Nephron progenitor cell (in vitro differentiated cells): ENCODE results near the gene METTL4.
A peak's percentile ranks its signal among the peaks of the same experiment; 100 is the strongest.

Source experiments
- DNase-seq: peaks from one replicate; pipeline ENCODE4 v3.0.0; 2021
- H3K27ac Mint-ChIP-seq: 2 replicates; pipeline ENCODE4 v1.8.0; 2021; ENCODE audit warnings: mild to moderate bottlenecking, moderate library complexity, mixed read lengths
- H3K27me3 Mint-ChIP-seq: 2 replicates; pipeline ENCODE4 v1.8.0; 2021; ENCODE audit warnings: mild to moderate bottlenecking, low read depth, mixed read lengths; ENCODE audit not compliant: poor library complexity
- H3K36me3 Mint-ChIP-seq: 2 replicates; pipeline ENCODE4 v1.8.0; 2021; ENCODE audit warnings: low read depth, mixed read lengths
- H3K4me1 Mint-ChIP-seq: 2 replicates; pipeline ENCODE4 v1.8.0; 2021; ENCODE audit warnings: mixed read lengths
- H3K4me3 Mint-ChIP-seq: 2 replicates; pipeline ENCODE4 v1.8.0; 2021; ENCODE audit warnings: mild to moderate bottlenecking, moderate library complexity, mixed read lengths
- H3K9me3 Mint-ChIP-seq: 2 replicates; pipeline ENCODE4 v1.8.0; 2021; ENCODE audit warnings: mild to moderate bottlenecking, moderate library complexity, mixed read lengths
- TF ChIP-seq, protein P1 (sequence below): fragments of 200-600 bp; sonication (generic); IDR thresholded peaks from 2 replicates; pipeline ENCODE4 v1.5.0; 2021; ENCODE audit warnings: antibody characterized with exemption

METTL4 gene

DNA sequence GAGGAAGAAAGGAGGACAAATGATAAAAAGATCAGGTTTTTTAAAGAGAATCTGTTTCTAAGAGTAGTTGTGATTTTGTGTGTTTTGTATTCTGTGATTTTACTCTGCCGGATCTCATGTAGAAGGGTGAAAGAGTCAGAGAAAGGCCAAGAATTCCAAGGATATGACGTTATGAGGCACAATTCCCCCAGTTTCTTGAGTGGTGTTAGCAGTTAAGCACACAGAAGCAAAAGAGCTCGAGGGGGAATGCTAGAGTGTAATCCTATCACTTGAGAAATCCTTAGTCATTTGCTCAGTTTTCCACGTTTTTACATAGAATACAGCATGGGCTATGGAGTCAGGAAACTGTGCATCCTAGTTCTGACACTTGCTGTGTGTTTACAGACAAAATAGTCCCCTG is 34.8 kb downstream of the METTL4 start:
- TF ChIP-seq, protein P1, sequence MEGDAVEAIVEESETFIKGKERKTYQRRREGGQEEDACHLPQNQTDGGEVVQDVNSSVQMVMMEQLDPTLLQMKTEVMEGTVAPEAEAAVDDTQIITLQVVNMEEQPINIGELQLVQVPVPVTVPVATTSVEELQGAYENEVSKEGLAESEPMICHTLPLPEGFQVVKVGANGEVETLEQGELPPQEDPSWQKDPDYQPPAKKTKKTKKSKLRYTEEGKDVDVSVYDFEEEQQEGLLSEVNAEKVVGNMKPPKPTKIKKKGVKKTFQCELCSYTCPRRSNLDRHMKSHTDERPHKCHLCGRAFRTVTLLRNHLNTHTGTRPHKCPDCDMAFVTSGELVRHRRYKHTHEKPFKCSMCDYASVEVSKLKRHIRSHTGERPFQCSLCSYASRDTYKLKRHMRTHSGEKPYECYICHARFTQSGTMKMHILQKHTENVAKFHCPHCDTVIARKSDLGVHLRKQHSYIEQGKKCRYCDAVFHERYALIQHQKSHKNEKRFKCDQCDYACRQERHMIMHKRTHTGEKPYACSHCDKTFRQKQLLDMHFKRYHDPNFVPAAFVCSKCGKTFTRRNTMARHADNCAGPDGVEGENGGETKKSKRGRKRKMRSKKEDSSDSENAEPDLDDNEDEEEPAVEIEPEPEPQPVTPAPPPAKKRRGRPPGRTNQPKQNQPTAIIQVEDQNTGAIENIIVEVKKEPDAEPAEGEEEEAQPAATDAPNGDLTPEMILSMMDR, result no peak
- peaks cover 43% of the 10 kb centered on the region for H3K9me3 Mint-ChIP-seq
- peaks cover 60% of the 10 kb centered on the region for H3K4me1 Mint-ChIP-seq
- no peak overlapping the region for H3K4me3 Mint-ChIP-seq
- H3K27ac Mint-ChIP-seq, result peak overlapping the region; percentile 83
- no peak for DNase-seq
- H3K27me3 Mint-ChIP-seq, result peaks cover 5% of the 10 kb centered on the region
- peaks cover 58% of the 10 kb centered on the region for H3K36me3 Mint-ChIP-seq

DNA sequence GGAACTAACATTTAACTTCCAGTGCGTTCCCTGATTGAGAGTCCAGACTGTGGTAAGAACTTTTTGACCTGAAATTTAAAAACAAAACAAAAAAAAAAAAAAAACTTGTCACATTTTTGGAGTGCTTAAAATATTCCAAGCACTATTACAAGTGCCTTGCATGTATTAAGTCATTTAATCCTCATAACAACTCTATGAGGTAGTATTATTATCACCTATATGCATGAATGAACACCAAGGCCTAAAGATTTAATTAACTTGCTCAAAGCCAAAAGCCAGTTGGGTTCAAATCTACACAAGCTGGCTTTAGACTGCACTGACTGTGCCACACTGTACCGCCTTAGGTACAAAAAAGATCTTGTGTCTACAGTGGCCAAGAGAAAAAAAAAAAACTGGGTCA is 35.2 kb downstream of the METTL4 start:
- Mint-ChIP-seq H3K9me3 (peaks cover 45% of the 10 kb centered on the region), H3K36me3 (peaks cover 60% of the 10 kb centered on the region), H3K27me3 (peaks cover 5% of the 10 kb centered on the region), H3K4me3 (no peak overlapping the region), H3K27ac (peak overlapping the region; percentile 83), H3K4me1 (peaks cover 56% of the 10 kb centered on the region)
- TF ChIP-seq, protein P1, result no peak
- no peak for DNase-seq

DNA sequence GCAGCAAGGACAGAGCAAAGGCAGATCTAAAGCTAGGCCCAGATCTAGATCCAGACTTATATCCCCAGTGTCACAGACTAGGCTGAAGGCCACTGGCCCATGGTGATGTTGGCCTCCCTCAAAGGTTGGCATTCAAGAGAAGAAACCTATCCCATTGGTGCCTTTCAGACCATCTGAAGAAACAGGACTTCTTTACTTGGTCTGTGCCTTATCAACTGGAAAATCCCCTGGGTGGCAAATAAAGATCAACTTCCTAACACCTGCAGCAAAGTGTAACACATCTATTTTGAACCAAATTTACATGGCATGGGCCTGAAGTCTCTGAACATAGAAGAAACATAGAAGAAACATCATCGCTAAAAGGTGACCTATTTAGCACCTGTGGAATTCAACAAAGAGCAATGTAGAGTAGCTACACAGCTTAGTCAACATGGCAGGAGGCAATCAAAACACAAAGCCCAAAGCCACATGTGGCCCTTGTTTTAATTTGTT is 35.8 kb downstream of the METTL4 start:
- Mint-ChIP-seq H3K4me3 (no peak overlapping the region), H3K27ac (no peak overlapping the region), H3K36me3 (peaks cover 66% of the 10 kb centered on the region), H3K27me3 (peaks cover 5% of the 10 kb centered on the region), H3K9me3 (peaks cover 51% of the 10 kb centered on the region), H3K4me1 (peaks cover 50% of the 10 kb centered on the region)
- TF ChIP-seq, protein P1, result no peak
- DNase-seq, result no peak

DNA sequence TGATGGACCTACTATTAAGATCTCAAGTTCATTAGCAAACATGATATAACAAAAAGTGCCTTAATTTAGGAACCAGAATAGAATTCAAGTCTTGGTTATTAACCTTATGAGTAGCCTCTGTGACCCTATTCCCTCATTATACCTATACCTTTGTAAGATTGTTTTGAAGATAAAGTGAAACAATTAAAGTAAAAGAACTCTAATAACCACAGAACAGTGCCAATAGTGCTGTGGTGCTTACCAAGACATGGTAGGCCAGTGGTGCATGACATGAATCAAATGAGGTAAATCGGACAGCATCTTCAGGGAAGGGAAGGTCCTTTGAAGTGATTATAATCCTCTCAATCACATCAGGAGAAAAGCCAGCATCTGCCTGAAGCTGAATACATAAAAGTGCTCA is 36.4 kb downstream of the METTL4 start:
- H3K4me1 Mint-ChIP-seq, result peaks cover 44% of the 10 kb centered on the region
- peaks cover 71% of the 10 kb centered on the region for H3K36me3 Mint-ChIP-seq

DNA sequence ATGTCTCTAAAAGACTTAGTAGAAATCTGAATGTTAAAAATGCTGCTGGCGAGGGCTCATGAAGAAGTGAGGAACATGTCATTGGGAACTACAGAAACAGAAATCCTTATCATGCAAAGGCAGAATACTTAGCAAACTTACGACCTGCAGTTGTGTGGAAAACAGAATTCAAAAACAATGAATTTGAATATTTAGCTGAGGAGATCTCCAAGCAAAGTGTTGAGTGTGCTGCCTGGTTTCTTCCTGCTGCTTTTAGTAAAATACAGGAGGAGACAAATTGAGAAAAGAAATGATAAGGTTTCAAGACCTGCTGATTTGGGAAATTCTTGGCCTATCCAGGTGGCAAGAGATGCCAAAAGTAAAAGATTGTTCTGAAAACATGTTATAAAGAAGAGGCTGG is 38.5 kb downstream of the METTL4 start:
- Mint-ChIP-seq H3K36me3 (peaks cover 80% of the 10 kb centered on the region), H3K4me3 (no peak overlapping the region), H3K27ac (no peak overlapping the region), H3K4me1 (peaks cover 26% of the 10 kb centered on the region), H3K27me3 (peaks cover 5% of the 10 kb centered on the region), H3K9me3 (peaks cover 64% of the 10 kb centered on the region)
- TF ChIP-seq, protein P1, result no peak
- DNase-seq, result no peak

More for the DNA sequence above, 36.4 kb downstream of the METTL4 start:
- peaks cover 5% of the 10 kb centered on the region for H3K27me3 Mint-ChIP-seq
- no peak overlapping the region for H3K4me3 Mint-ChIP-seq
- TF ChIP-seq, protein P1, result no peak
- no peak for DNase-seq
- no peak overlapping the region for H3K27ac Mint-ChIP-seq
- peaks cover 56% of the 10 kb centered on the region for H3K9me3 Mint-ChIP-seq

DNA sequence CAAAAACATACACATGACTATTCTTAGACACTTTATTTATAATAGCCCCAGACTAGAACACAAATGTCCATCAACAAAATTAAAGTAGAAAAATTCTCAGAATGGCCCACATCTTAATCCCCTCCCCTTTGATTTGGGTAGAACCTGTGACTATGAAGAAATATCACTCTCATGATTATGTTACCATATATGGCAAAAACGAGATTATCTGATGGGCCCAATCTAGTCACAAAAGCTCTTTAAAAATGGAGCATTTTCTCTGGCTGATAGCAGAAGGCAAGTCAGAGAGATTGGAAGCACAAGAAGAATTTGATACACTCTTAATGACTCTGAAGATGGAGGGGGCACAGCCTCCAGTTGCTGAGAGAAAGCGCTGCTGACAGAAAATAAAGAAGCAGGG is 39.6 kb downstream of the METTL4 start:
- no peak for DNase-seq
- TF ChIP-seq, protein P1, result no peak
- H3K4me3 Mint-ChIP-seq, result no peak overlapping the region
- H3K4me1 Mint-ChIP-seq, result peaks cover 18% of the 10 kb centered on the region
- peaks cover 64% of the 10 kb centered on the region for H3K9me3 Mint-ChIP-seq
- H3K27me3 Mint-ChIP-seq, result peaks cover 5% of the 10 kb centered on the region
- peaks cover 73% of the 10 kb centered on the region for H3K36me3 Mint-ChIP-seq
- H3K27ac Mint-ChIP-seq, result no peak overlapping the region
